Head of caudate nucleus (tissue), 42 donors: Measurements from ENCODE around the gene LCE7A.

Experiments used
- DNase-seq, 42 donors: peaks; one replicate each; pipeline versions ENCODE4 v3.0.0 to v3.0.0-alpha.2; 2020 to 2021; ENCODE audit warnings: mixed read lengths in 7 of 42
- intact Hi-C: fragments of 100-400 bp; cut with DNase I; formaldehyde crosslinking; loops from one replicate; pipeline ENCODE4 v1.15.0; 2022

The LCE7A gene

GRCh38 chr1:152878042-152878441 lies 18.2 kb downstream of the LCE7A start, which contains the start of gene SMCP:
SMCP (plus strand) TSS chr1:152878322; CDS start chr1:152884423, 6,101 bp downstream.
- intact Hi-C loops = loop anchor here (10.0 kb wide), 1 partner anchor 347 kb away; no protein-coding TSS in a partner anchor
- no peak for DNase-seq

DNA sequence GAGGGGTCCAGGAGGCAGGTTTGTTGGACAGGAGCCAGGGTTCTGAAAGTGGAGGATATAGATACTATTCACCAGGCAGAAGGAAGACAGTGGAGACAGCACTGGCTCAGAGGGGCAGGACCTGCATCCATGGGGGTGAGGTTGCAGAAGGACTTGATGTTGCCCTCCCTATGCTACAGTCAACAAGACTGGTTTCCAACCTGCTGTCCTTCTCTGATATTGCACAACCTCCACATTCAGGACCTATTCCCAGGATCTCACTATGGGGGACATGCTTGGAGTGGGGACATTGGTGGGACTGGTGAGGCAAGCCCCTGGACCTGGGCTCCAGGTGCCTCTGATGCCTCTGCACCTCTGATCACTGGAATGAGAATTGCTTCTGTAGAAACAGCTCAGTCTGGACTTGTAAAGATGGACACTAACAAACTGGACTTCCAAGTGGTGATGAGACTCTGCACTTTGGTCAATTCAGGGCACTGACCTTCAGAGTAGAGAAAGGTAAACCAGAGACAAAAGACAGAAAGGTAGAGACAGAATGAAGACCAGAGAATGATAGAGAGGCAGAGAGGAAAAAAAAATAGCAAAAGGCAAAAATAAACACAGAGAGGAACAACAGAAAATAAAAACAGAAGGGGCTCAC lies 19.9 kb downstream of the LCE7A start:
- intact Hi-C loops = loop anchor here (10.0 kb wide), 1 partner anchor 345 kb away; no protein-coding TSS in a partner anchor
- no peak for DNase-seq

- DNase-seq = no peak
- intact Hi-C loops = no loop called here
Observed at GRCh38 chr1:152880316-152880715, 20.5 kb downstream of the LCE7A start.

GRCh38 chr1:152880907-152881306 lies 21.1 kb downstream of the LCE7A start:
- intact Hi-C loops = no loop called here
- DNase-seq = no peak

- DNase-seq = no peak
- intact Hi-C loops = no loop called here
Observed at GRCh38 chr1:152884085-152884484, 24.3 kb downstream of the LCE7A start.

DNA sequence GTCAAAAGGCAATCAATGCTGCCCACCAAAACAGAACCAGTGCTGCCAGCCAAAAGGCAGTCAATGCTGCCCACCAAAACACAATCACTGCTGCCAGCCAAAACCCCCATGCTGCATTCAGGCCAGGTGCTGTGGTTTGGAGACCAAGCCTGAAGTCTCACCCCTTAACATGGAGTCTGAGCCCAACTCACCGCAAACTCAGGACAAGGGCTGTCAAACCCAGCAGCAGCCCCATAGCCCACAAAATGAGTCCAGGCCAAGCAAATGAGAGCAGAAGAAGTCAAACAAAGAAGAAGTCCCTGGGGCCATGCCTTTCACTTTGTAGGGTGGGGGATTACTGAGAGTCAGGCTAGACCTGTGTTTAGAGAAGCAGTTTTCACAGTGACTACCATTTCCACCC lies 24.7 kb downstream of the LCE7A start:
- DNase-seq = no peak
- intact Hi-C loops = no loop called here

DNA sequence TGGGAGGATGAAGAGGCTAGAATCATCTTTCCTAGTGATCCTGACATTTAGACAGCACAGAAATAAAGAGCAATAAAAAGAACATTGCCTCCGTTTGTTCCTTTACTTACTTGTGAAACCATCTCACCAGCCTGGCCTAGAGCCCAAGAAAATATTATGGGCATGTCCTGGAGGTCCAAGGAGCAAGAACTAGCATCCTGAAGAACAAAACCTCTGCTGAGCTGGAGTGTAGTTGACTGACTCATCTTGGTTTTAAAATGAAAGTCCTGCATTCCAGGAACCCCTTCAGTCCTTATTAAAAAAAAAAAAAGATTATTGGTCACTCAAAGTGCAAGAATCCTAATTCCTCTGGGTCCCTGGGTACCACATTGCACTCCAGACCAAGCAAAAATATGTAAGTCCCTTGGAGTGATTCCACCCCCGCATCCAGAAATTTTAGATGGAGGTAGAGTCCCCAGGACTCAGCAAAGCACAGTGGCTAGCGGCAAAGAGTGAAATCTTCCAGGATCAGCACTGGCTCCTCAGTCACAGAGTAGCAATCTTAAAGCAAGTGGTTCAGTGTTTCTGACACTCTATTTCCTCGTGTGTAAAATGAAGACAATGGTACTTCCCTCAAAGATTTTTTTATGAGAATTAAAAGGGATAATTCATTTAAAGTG lies 25.3 kb downstream of the LCE7A start:
- DNase-seq = no peak
- intact Hi-C loops = no loop called here

DNA sequence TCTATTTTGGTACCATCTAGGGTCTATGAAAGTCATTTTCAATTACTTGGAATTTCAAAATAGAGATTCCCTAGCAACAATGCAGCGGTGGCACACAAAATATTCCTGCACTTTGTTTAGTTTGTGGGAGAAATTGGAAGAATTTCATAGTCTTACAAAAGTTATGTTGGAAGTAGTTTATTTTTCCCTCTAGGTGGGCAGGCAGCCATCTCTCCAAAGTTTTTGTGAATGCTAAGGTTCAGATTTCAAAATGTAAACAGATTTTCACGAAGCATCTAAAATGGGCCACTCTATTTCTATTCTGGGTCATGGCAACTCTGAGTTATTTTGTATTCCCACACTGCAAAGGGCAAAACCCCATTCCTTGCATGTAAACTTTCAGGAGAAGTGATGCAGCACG lies 26.3 kb downstream of the LCE7A start:
- no peak for DNase-seq
- intact Hi-C loops = no loop called here

DNA sequence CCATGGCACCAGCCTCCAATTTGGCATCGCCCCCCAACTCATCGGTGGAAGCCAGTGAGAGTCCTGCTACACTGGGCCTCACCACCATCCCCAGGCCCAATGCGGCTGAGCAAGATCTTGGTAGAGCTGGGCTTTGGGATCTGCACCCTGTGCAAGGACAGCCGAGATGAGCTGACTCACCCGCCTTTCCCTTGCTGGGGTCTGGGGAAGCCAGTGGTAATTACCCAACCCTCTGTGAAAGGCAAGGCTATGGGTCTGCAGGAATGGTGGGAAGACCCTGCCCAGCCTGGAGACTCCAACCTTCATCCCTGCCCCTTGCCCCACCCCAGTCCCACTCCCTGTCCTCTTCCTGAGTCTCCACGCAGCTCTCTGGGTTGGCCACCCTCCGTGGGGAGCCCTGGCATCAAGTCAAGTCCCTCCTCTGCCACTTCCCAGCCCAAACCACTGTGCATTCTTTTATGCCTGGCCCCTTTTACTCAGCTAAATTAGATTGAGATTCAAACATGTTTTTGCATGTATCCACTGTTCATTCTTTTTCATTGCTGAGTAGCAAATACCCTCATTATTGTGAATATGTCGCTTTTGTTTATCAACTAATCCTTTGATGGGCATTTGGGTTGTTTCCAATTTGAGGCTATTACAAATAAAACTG lies 27.1 kb downstream of the LCE7A start:
- intact Hi-C loops = no loop called here
- DNase-seq = no peak

DNA sequence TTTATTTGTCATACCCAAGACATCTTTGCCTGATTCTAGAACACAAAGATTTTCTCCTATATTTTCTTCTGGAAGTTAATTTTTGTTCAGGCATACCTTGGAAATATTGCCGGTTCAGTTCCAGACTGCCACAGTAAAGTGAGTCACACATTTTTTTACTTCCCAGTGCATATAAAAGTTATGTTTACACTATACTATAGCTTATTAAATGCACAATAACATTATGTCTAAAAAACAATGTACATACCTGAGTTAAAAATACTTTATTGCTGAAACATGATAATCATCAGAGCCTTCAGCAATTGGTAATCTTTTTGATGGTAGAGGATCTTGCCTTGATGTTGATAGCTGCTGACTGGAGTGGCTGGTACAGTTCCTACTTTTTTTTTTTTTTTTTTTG lies 28.3 kb downstream of the LCE7A start:
- DNase-seq = no peak
- intact Hi-C loops = no loop called here

DNA sequence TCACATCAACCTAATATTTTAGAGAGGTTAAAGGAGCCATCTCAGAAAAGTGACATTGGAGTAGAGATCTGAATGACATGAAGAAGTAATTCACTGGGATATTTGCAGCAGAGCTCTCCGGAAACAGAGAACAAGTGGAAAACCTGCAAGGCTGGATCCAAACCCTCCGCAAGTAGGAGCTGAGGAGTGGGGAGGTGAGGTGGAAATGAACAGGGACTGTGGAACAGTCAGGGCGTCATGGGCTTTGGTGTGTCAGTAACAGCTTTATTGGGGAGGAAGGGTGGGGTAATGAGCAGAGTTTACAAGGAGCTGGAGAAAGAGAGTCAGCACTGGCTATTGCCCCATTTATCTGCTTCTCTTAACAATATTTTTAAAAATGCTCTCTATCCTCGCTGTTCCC lies 39.2 kb downstream of the LCE7A start:
- intact Hi-C loops = no loop called here
- DNase-seq = no peak

- intact Hi-C loops = no loop called here
- DNase-seq = no peak
Observed at GRCh38 chr1:152899883-152900282, 40.1 kb downstream of the LCE7A start.

DNA sequence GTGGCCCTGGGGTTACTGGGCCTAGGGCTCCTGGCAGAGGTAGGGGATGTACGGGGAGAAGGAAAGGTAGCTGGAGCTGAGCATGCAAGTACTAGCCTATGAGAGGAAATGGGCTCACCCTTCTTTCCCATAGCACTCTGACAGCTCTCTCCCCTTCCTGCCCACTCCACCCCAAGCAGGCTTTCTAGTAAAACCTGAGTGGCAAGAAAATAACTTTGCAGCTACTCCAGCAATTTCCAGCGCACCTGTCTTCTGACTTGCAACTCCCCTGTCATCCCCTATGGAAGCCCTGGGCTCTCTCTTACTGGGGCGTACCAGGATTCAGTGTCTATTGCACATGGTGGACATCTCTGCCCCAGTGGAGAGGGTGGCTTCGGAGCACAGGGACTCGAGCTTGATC lies 41.8 kb downstream of the LCE7A start:
- DNase-seq = no peak
- intact Hi-C loops = no loop called here

DNA sequence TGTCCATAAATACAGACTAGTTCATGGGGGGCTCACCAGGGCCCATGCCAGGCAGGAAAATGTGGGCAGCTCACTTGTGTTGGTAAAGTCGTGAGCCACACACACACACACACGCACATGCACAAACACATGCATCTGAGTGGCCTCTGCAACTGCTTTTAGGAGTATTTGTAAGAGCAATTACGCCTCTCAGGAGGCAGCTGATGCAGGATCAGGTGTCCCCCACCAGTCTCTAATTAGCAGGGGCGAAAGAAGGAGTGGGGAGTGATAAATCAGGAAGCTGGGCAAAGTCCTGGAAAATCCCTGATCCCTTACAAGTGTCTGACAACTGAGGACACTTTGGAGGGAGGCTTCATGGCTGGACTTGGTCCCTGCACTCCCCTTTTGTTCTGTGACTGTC lies 42.8 kb downstream of the LCE7A start:
- intact Hi-C loops = no loop called here

DNA sequence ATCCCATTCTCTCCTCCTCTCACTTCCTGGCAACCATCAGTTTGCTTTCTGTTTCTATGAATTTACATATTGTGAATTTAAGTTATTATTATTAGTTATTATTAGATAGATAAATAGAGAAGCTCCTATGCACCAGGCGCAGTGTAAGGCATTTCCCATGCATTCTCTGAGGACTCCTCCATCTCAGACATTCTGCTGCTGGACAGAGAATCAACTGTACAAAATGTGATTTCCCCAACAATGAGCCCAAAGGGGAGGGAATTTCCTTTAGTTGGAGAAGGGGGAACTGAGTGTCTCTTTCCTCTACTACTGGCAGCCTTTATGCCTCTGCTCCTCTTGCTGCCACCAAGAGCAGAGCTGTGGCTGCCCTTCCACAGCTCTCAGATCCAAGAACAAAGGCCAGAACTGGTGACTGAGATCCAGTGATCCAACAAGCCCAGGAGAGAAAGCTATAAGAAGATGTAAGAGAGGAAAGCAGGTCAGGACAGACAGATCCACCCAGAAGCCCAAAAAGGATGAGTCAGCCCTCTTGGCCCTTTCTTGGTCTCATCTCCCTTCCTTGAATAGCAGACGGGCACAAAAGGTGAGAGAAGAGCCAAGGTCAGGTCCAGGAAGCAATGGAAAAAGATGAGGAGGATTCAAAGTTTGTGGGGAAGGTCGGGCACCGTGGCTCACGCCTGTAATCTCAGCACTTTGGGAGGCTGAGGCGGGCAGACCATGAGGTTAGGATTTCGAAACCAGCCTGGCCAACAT lies 45.1 kb downstream of the LCE7A start:
- intact Hi-C loops = no loop called here
- DNase-seq = no peak

More for the DNA sequence above, 42.8 kb downstream of the LCE7A start:
- no peak for DNase-seq

DNA sequence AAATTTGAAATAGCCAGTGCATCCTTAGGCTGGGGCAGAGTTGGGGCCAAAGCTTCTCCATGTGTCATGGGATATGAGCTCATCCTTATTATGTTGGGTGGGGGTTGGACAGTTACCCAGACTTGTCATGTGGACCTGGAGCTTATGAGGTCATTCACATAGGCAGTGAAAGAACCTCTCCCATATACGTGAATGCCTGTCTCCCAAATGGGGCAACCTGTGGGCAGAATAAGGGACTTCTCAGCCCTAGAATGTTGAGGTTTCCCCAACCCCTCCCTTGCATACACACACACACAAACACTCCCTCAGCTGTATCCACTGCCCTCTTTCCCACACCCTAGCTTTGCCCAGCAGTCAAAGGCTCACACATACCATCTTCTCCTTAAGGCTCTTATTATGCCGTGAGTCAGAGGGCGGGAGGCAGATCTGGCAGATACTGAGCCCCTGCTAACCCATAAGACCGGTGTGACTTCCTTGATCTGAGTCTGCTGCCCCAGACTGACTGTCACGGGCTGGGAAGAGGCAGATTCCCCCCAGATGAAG lies 46.3 kb downstream of the LCE7A start:
- intact Hi-C loops = no loop called here
- DNase-seq = no peak

GRCh38 chr1:152907686-152908601 lies 48.1 kb downstream of the LCE7A start, which contains the start of gene IVL:
IVL (plus strand) TSS chr1:152908546; CDS start chr1:152909798, 1,252 bp downstream.
- intact Hi-C loops = no loop called here
- no peak for DNase-seq

DNA sequence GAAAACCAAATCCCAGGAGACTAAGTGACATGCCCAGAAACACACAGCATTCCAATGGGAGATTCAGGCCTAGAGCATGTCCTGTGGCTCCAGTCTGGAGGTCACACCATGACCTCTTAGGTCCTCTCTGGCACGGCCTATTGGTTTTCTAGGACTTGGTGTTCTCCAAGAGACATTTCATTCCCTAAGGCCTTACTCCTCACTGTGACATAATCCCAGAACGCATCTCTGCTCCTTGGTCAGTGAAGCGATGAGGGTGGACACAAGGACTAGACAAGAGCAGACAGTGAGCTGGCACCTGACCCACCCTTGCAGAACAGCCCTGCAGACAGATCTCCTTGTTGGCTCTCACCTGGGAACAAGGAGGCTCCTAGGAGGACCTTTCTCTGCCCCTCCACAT lies 49.4 kb downstream of the LCE7A start:
- no peak for DNase-seq
- intact Hi-C loops = no loop called here
